HepG2 (cell line): Measurements from ENCODE around the gene CDHR1. TPM values are rescaled to one million over a fixed set of nuclear protein-coding genes. Genes with fewer than 3 reads are reported as not detected.

ENCODE experiments used
- ATAC-seq: fragments of 200-7000 bp; cut with Tn5 transposase; 3 replicates; pipeline ENCODE4 v1.9.1; 2020; ENCODE audit warnings: mild to moderate bottlenecking, moderate library complexity
- BruUV-seq: library from RNA; stranded (reverse); fragments of 400-500 nt; replicated peaks from 2 replicates; lab custom pipeline; 2021; lab: Mats Ljungman, UMichigan
- CTCF ChIA-PET: fragments of 300-600 bp; formaldehyde crosslinking; extraction: SDS; loops from one replicate; lab custom pipeline; 2021; ENCODE audit warnings: low total read pairs, inconsistent platforms, low intra/inter-chr PET ratio; lab: Yijun Ruan, JAX
- POLR2A ChIA-PET: fragments of 350-600 bp; sonication (Branson Sonifier 250); formaldehyde crosslinking; loops from one replicate; lab custom pipeline; 2020; ENCODE audit warnings: antibody characterized with exemption, inconsistent platforms; lab: Yijun Ruan, JAX
- DNase-seq: peaks from one replicate; pipeline ENCODE4 v3.0.0-alpha.2; 2015; ENCODE audit warnings: low spot score
- FAIRE-seq: peaks from 3 replicates; lab custom pipeline; 2011; peaks lifted over from hg19 to GRCh38; lab: Jason Lieb, UNC
- H2AFZ ChIP-seq: one replicate; pipeline ENCODE4 v1.6.1; 2011; ENCODE audit warnings: low read length, inconsistent platforms
- H3K27ac ChIP-seq: fragments of 300-600 bp; 3 replicates; pipeline ENCODE4 v1.8.0; 2011; ENCODE audit warnings: mixed run types, mild to moderate bottlenecking, mixed read lengths, low read length, inconsistent platforms; ENCODE audit not compliant: insufficient read depth; ENCODE audit errors: extremely low read length
- H3K27me3 ChIP-seq, 2 experiments: fragments of 200-600 bp in 1 of 2; 2 replicates in 1 of 2; 3 replicates in 1 of 2; pipeline versions ENCODE4 v1.6.0 to v1.8.0; 2011; ENCODE audit warnings: low read length in 2 of 2, mild to moderate bottlenecking in 2 of 2, moderate library complexity in 2 of 2, inconsistent platforms in 1 of 2; ENCODE audit not compliant: insufficient read depth in 2 of 2, control insufficient read depth in 1 of 2
- H3K36me3 ChIP-seq, 2 experiments: fragments of 200-600 bp in 1 of 2; replicated peaks in 1 of 2; 2 replicates in 1 of 2; 3 replicates in 1 of 2; pipeline versions ENCODE4 v1.5.1 to v1.8.0; 2011; ENCODE audit warnings: low read length in 2 of 2, inconsistent platforms in 1 of 2; ENCODE audit not compliant: insufficient read depth in 2 of 2, control insufficient read depth in 1 of 2
- H3K4me1 ChIP-seq: 2 replicates; pipeline ENCODE4 v1.5.1; 2012; ENCODE audit warnings: low read length, inconsistent platforms; ENCODE audit not compliant: insufficient read depth
- H3K4me2 ChIP-seq: 2 replicates; pipeline ENCODE4 v1.6.0; 2011; ENCODE audit warnings: low read depth, low read length, inconsistent platforms
- H3K4me3 ChIP-seq, 3 experiments: fragments of 200-600 bp in 1 of 3; sonication (generic), shearing (Covaris generic) in 1 of 3; replicated peaks in 1 of 3; 2 replicates each; pipeline ENCODE4 v1.5.1; 2011 to 2016; ENCODE audit warnings: low read length in 3 of 3, inconsistent platforms in 2 of 3, low read depth in 2 of 3, mild to moderate bottlenecking in 2 of 3, control low read depth in 1 of 3, mixed read lengths in 1 of 3; ENCODE audit not compliant: insufficient read depth in 1 of 3
- H3K79me2 ChIP-seq: one replicate; pipeline ENCODE4 v1.6.1; 2011; ENCODE audit warnings: low read length, inconsistent platforms; ENCODE audit not compliant: insufficient read depth
- H3K9ac ChIP-seq: 2 replicates; pipeline ENCODE4 v1.6.0; 2011; ENCODE audit warnings: mild to moderate bottlenecking, low read depth, low read length, inconsistent platforms; ENCODE audit not compliant: insufficient read depth
- H3K9me3 ChIP-seq: 2 replicates; pipeline ENCODE4 v1.5.1; 2012; ENCODE audit warnings: mild to moderate bottlenecking, low read length
- H4K20me1 ChIP-seq: 2 replicates; pipeline ENCODE4 v1.6.0; 2011; ENCODE audit warnings: inconsistent platforms, mild to moderate bottlenecking, low read length, moderate library complexity; ENCODE audit not compliant: insufficient read depth
- ATM ChIP-seq: fragments of 450-650 bp; IDR thresholded peaks from 2 replicates; pipeline ENCODE4 v1.7.1; 2017; ENCODE audit warnings: mild to moderate bottlenecking, borderline replicate concordance
- ELF3 ChIP-seq: IDR thresholded peaks from 2 replicates; pipeline ENCODE4 v1.6.1; 2016; ENCODE audit warnings: missing genetic modification reagents, missing compliant biosample characterization
- HNRNPL ChIP-seq: fragments of 200-400 bp; formaldehyde crosslinking; IDR thresholded peaks from 2 replicates; pipeline ENCODE4 v1.6.1; 2017; ENCODE audit warnings: mild to moderate bottlenecking, low read depth, low read length
- HNRNPLL ChIP-seq: fragments of 200-400 bp; formaldehyde crosslinking; IDR thresholded peaks from 2 replicates; pipeline ENCODE4 v1.6.1; 2017; ENCODE audit warnings: mild to moderate bottlenecking, low read depth, low read length; ENCODE audit not compliant: poor library complexity, severe bottlenecking
- MBNL3 ChIP-seq: fragments of 250-450 bp; sonication (Bioruptor Pico); conservative IDR thresholded peaks from 2 replicates; pipeline ENCODE4 v1.8.0; 2022; ENCODE audit warnings: mild to moderate bottlenecking, inconsistent platforms
- MTF1 ChIP-seq: sonication (generic); formaldehyde crosslinking; IDR thresholded peaks from 2 replicates; pipeline ENCODE4 v1.5.0; 2020; ENCODE audit warnings: missing genetic modification reagents
- MXD4 ChIP-seq: IDR thresholded peaks from 2 replicates; pipeline ENCODE4 v1.6.1; 2016; ENCODE audit warnings: mild to moderate bottlenecking, missing biosample characterization, missing genetic modification reagents
- RELA ChIP-seq: sonication (generic); formaldehyde crosslinking; IDR thresholded peaks from 2 replicates; pipeline ENCODE4 v1.4.0; 2020; ENCODE audit warnings: missing genetic modification reagents
- SIN3A ChIP-seq: IDR thresholded peaks from 2 replicates; pipeline ENCODE4 v1.6.1; 2011; ENCODE audit warnings: low read depth, mild to moderate bottlenecking, control low read depth, low read length, borderline replicate concordance
- SMYD3 ChIP-seq: sonication (generic); formaldehyde crosslinking; IDR thresholded peaks from 2 replicates; pipeline ENCODE4 v1.8.1; 2023; ENCODE audit warnings: mild to moderate bottlenecking, missing genetic modification reagents
- ZFP41 ChIP-seq: sonication (generic); formaldehyde crosslinking; IDR thresholded peaks from 2 replicates; pipeline ENCODE4 v1.4.0; 2020; ENCODE audit warnings: mild to moderate bottlenecking, missing genetic modification reagents, borderline replicate concordance
- ZNF713 ChIP-seq: sonication (generic); formaldehyde crosslinking; IDR thresholded peaks from 2 replicates; pipeline ENCODE4 v1.4.0; 2020; ENCODE audit warnings: mild to moderate bottlenecking, missing genetic modification reagents
- WGBS: methylation state at CpG from one replicate; pipeline ENCODE4 v1.1.6; 2017; ENCODE audit warnings: low lambda C conversion rate; 5-methylcytosine and 5-hydroxymethylcytosine counted together
- in situ Hi-C: cut with HindIII; loops from 2 replicates; pipeline ENCODE4 v1.10.0; 2017; ENCODE audit warnings: low pct_unique_long_range_greater_than_20kb; ENCODE audit not compliant: extremely low pct_ligation_motif_present
- intact Hi-C: fragments of 100-400 bp; cut with micrococcal nuclease; formaldehyde crosslinking; loops from one replicate; pipeline ENCODE4 v1.10.0; 2022; ENCODE audit not compliant: unreplicated experiment
- polyA plus RNA-seq, 8 experiments: library from polyadenylated mRNA; depleted of rRNA in 3 of 8; stranded (reverse) in 7 of 8; unstranded in 1 of 8; fragments of >200 nt; fragmentation: Illumina TruSeq in 4 of 8; extraction: Trizol in 4 of 8; gene quantifications; 2 replicates each; pipeline versions ENCODE4 v1.2.1 to v1.2.3, GENCODE V29; 2011 to 2016; ENCODE audit warnings: low read depth in 4 of 8, missing spikeins in 1 of 8, mixed read lengths in 1 of 8; ENCODE audit not compliant: insufficient read depth in 1 of 8
- total RNA-seq, 5 experiments: library from RNA; depleted of rRNA; stranded (reverse); fragments of >200 nt; fragmentation: Illumina TruSeq; extraction: Trizol; gene quantifications; 2 replicates each; pipeline ENCODE4 v1.2.3, GENCODE V29; 2016; ENCODE audit warnings: low read depth in 1 of 5
- TF ChIP-seq, protein P1 (sequence below): sonication (generic); formaldehyde crosslinking; IDR thresholded peaks from 2 replicates; pipeline ENCODE4 v1.4.0; 2020; ENCODE audit warnings: missing genetic modification reagents, mild to moderate bottlenecking, borderline replicate concordance
- TF ChIP-seq, protein P2 (sequence below): IDR thresholded peaks from 2 replicates; pipeline ENCODE4 v1.6.1; 2016; ENCODE audit warnings: low read depth, control low read depth
- TF ChIP-seq, protein P3 (sequence below): sonication (generic); formaldehyde crosslinking; IDR thresholded peaks from 2 replicates; pipeline ENCODE4 v1.5.0; 2020; ENCODE audit warnings: missing genetic modification reagents

Gene CDHR1
- total and polyA plus RNA-seq, 2 of the 13 experiments (the other 11 are each of a cell fraction or from before 2014, with no cell fraction given): 0.04 to 0.09 TPM

DNA sequence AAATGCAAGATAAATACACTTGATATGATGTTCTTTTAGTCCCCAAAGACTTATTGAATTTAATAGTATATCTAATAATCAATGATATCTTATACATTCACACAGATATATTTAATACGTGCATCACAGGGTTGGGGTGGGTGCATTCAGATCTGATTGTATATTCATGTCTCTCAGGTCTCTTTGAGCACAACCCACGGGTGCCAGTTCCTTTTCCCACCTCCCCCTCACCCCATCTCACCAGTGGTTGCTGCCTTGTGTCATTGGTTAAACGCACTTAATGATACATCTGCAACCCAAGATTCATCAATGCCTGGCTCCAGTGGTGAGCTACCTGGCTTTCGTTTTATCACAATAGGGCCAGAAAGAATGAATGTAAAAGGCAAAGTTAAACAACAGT lies 40.8 kb downstream of the CDHR1 start:
- intact Hi-C loops: no loop called here
- TF ChIP-seq HNRNPLL (no peak), SMYD3 (no peak), MBNL3 (CRISPR knock-in tag) (no peak), RELA (CRISPR knock-in tag) (no peak), ELF3 (CRISPR knock-in tag) (no peak), MTF1 (CRISPR knock-in tag) (no peak), ZNF713 (no peak), HNRNPL (no peak), SIN3A (no peak), ZFP41 (CRISPR knock-in tag) (no peak), MXD4 (no peak), ATM (no peak)
- TF ChIP-seq, protein P1, sequence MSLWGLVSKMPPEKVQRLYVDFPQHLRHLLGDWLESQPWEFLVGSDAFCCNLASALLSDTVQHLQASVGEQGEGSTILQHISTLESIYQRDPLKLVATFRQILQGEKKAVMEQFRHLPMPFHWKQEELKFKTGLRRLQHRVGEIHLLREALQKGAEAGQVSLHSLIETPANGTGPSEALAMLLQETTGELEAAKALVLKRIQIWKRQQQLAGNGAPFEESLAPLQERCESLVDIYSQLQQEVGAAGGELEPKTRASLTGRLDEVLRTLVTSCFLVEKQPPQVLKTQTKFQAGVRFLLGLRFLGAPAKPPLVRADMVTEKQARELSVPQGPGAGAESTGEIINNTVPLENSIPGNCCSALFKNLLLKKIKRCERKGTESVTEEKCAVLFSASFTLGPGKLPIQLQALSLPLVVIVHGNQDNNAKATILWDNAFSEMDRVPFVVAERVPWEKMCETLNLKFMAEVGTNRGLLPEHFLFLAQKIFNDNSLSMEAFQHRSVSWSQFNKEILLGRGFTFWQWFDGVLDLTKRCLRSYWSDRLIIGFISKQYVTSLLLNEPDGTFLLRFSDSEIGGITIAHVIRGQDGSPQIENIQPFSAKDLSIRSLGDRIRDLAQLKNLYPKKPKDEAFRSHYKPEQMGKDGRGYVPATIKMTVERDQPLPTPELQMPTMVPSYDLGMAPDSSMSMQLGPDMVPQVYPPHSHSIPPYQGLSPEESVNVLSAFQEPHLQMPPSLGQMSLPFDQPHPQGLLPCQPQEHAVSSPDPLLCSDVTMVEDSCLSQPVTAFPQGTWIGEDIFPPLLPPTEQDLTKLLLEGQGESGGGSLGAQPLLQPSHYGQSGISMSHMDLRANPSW (CRISPR knock-in tag): no peak
- TF ChIP-seq, protein P2, sequence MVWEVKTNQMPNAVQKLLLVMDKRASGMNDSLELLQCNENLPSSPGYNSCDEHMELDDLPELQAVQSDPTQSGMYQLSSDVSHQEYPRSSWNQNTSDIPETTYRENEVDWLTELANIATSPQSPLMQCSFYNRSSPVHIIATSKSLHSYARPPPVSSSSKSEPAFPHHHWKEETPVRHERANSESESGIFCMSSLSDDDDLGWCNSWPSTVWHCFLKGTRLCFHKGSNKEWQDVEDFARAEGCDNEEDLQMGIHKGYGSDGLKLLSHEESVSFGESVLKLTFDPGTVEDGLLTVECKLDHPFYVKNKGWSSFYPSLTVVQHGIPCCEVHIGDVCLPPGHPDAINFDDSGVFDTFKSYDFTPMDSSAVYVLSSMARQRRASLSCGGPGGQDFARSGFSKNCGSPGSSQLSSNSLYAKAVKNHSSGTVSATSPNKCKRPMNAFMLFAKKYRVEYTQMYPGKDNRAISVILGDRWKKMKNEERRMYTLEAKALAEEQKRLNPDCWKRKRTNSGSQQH (CRISPR knock-in tag): no peak
- TF ChIP-seq, protein P3, sequence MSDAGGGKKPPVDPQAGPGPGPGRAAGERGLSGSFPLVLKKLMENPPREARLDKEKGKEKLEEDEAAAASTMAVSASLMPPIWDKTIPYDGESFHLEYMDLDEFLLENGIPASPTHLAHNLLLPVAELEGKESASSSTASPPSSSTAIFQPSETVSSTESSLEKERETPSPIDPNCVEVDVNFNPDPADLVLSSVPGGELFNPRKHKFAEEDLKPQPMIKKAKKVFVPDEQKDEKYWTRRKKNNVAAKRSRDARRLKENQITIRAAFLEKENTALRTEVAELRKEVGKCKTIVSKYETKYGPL (CRISPR knock-in tag): no peak
- ChIA-PET CTCF (no interaction called here), POLR2A (no interaction called here)
- BruUV-seq: no TSS peak
- ATAC-seq (no peak), FAIRE-seq (no peak), DNase-seq (no peak)
- no peaks in the 10 kb centered on the region for H3K4me1 ChIP-seq
- WGBS: 15% methylated on average over 4 of the region's 4 CpGs
- H3K27ac ChIP-seq: no peak overlapping the region
- no peaks in the 10 kb centered on the region for H3K9me3 ChIP-seq
- H3K79me2 ChIP-seq: no peaks in the 10 kb centered on the region
- peaks cover 0 to 34% of the 10 kb centered on the region in 2 experiments; a peak in 2 of 5 replicates for H3K27me3 ChIP-seq
- no peak overlapping the region for H3K4me3 ChIP-seq
- H3K36me3 ChIP-seq: no peaks in the 10 kb centered on the region
- in situ Hi-C loops: no loop called here
- no peak overlapping the region for H3K4me2 ChIP-seq
- H4K20me1 ChIP-seq: no peaks in the 10 kb centered on the region
- no peak overlapping the region for H3K9ac ChIP-seq
- no peak overlapping the region for H2AFZ ChIP-seq
